H9 (cell line): ENCODE measurements around the gene WDR38. TPM values are rescaled to one million over a fixed set of nuclear protein-coding genes. Genes with fewer than 3 reads are reported as not detected.

Source experiments
- DNase-seq: peaks from one replicate; pipeline ENCODE4 v3.0.0-alpha.2; 2017
- H2AFZ ChIP-seq: one replicate; pipeline ENCODE4 v1.6.1; 2013; ENCODE audit warnings: mild to moderate bottlenecking, low read length, control low read depth, moderate library complexity
- H2AK5ac ChIP-seq: 2 replicates; pipeline ENCODE4 v1.6.1; 2013; ENCODE audit warnings: low read length, control low read depth, mixed read lengths; ENCODE audit not compliant: insufficient read length
- H2BK120ac ChIP-seq: one replicate; pipeline ENCODE4 v1.6.1; 2013; ENCODE audit warnings: low read depth, mild to moderate bottlenecking, low read length, control low read depth, inconsistent platforms; ENCODE audit not compliant: poor library complexity, severe bottlenecking
- H2BK12ac ChIP-seq: 2 replicates; pipeline ENCODE4 v1.6.1; 2013; ENCODE audit warnings: low read length, control low read depth, mixed read lengths, low read depth; ENCODE audit not compliant: insufficient read length
- H2BK15ac ChIP-seq: 2 replicates; pipeline ENCODE4 v1.6.1; 2013; ENCODE audit warnings: low read depth, low read length, control low read depth
- H2BK20ac ChIP-seq: one replicate; pipeline ENCODE4 v1.6.1; 2013; ENCODE audit warnings: low read depth, mild to moderate bottlenecking, low read length, control low read depth, inconsistent platforms; ENCODE audit not compliant: poor library complexity, severe bottlenecking
- H2BK5ac ChIP-seq: 2 replicates; pipeline ENCODE4 v1.6.1; 2013; ENCODE audit warnings: low read length, control low read depth, mixed read lengths; ENCODE audit not compliant: insufficient read length
- H3K14ac ChIP-seq: 2 replicates; pipeline ENCODE4 v1.6.1; 2013; ENCODE audit warnings: low read length, control low read depth; ENCODE audit not compliant: insufficient read depth
- H3K18ac ChIP-seq: 2 replicates; pipeline ENCODE4 v1.6.1; 2013; ENCODE audit warnings: low read depth, mild to moderate bottlenecking, mixed read lengths, low read length, control low read depth; ENCODE audit not compliant: insufficient read length
- H3K23ac ChIP-seq: 2 replicates; pipeline ENCODE4 v1.6.1; 2013; ENCODE audit warnings: low read length, control low read depth, mixed read lengths, low read depth; ENCODE audit not compliant: insufficient read length
- H3K23me2 ChIP-seq: 2 replicates; pipeline ENCODE4 v1.6.1; 2013; ENCODE audit warnings: low read depth, mild to moderate bottlenecking, mixed read lengths, low read length, control low read depth; ENCODE audit not compliant: insufficient read length, poor library complexity, severe bottlenecking
- H3K27ac ChIP-seq: 2 replicates; pipeline ENCODE4 v1.5.1; 2013; ENCODE audit warnings: low read length, control low read depth, mixed read lengths, low read depth; ENCODE audit not compliant: insufficient read length
- H3K27me3 ChIP-seq: 2 replicates; pipeline ENCODE4 v1.6.1; 2013; ENCODE audit warnings: low read length, control low read depth, inconsistent platforms; ENCODE audit not compliant: insufficient read depth
- H3K4ac ChIP-seq: 2 replicates; pipeline ENCODE4 v1.6.1; 2013; ENCODE audit warnings: low read depth, mild to moderate bottlenecking, control low read depth, inconsistent platforms, low read length, moderate library complexity
- H3K4me1 ChIP-seq: 2 replicates; pipeline ENCODE4 v1.6.1; 2013; ENCODE audit warnings: low read length, control low read depth, inconsistent platforms; ENCODE audit not compliant: insufficient read depth
- H3K4me2 ChIP-seq: 2 replicates; pipeline ENCODE4 v1.6.1; 2013; ENCODE audit warnings: low read length, control low read depth, mixed read lengths; ENCODE audit not compliant: insufficient read length, insufficient read depth
- H3K56ac ChIP-seq: 2 replicates; pipeline ENCODE4 v1.6.1; 2013; ENCODE audit warnings: low read depth, mild to moderate bottlenecking, mixed read lengths, low read length, control low read depth; ENCODE audit not compliant: insufficient read length
- H3K79me1 ChIP-seq: 2 replicates; pipeline ENCODE4 v1.6.1; 2013; ENCODE audit warnings: low read depth, mild to moderate bottlenecking, moderate library complexity, low read length, control low read depth, inconsistent platforms; ENCODE audit not compliant: insufficient read depth, poor library complexity, severe bottlenecking
- H3K79me2 ChIP-seq: 2 replicates; pipeline ENCODE4 v1.6.1; 2013; ENCODE audit warnings: low read length, control low read depth, inconsistent platforms; ENCODE audit not compliant: insufficient read depth
- H3K9ac ChIP-seq: 2 replicates; pipeline ENCODE4 v1.6.1; 2013; ENCODE audit warnings: low read length, control low read depth, mixed read lengths; ENCODE audit not compliant: insufficient read length; ENCODE audit errors: extremely low read depth
- H3K9me3 ChIP-seq: one replicate; pipeline ENCODE4 v1.6.1; 2013; ENCODE audit warnings: low read depth, low read length, inconsistent platforms; ENCODE audit not compliant: control insufficient read depth
- H3T11ph ChIP-seq: one replicate; pipeline ENCODE4 v1.6.1; 2013; ENCODE audit warnings: mild to moderate bottlenecking, low read length, control low read depth, inconsistent platforms
- H4K20me1 ChIP-seq: one replicate; pipeline ENCODE4 v1.6.1; 2013; ENCODE audit not compliant: control insufficient read depth, insufficient read length, insufficient read depth
- H4K5ac ChIP-seq: 2 replicates; pipeline ENCODE4 v1.6.1; 2013; ENCODE audit warnings: low read depth, mild to moderate bottlenecking, mixed read lengths, low read length, control low read depth; ENCODE audit not compliant: insufficient read length
- H4K8ac ChIP-seq: replicated peaks from 2 replicates; pipeline ENCODE4 v1.6.1; 2013; ENCODE audit warnings: low read length, control low read depth, mixed read lengths, low read depth; ENCODE audit not compliant: insufficient read length
- H4K91ac ChIP-seq: 2 replicates; pipeline ENCODE4 v1.6.1; 2013; ENCODE audit warnings: low read depth, mild to moderate bottlenecking, moderate library complexity, mixed read lengths, low read length, control low read depth; ENCODE audit not compliant: insufficient read length
- H3K27ac Mint-ChIP-seq, 3 experiments: 2 replicates in 2 of 3; 3 replicates in 1 of 3; pipeline ENCODE4 v1.8.0; 2020 to 2021; ENCODE audit warnings: mixed read lengths in 3 of 3, mild to moderate bottlenecking in 1 of 3, moderate library complexity in 1 of 3
- H3K27me3 Mint-ChIP-seq: 2 replicates; pipeline ENCODE4 v1.8.0; 2021; ENCODE audit warnings: low read depth, mild to moderate bottlenecking, moderate library complexity, mixed read lengths
- H3K36me3 Mint-ChIP-seq, 3 experiments: 2 replicates in 2 of 3; 3 replicates in 1 of 3; pipeline ENCODE4 v1.8.0; 2020 to 2021; ENCODE audit warnings: low read depth in 3 of 3, mixed read lengths in 3 of 3; ENCODE audit not compliant: insufficient read depth in 1 of 3
- H3K4me1 Mint-ChIP-seq, 2 experiments: 2 replicates each; pipeline ENCODE4 v1.8.0; 2020; ENCODE audit warnings: mixed read lengths in 2 of 2
- H3K4me3 Mint-ChIP-seq, 2 experiments: 2 replicates in 1 of 2; 3 replicates in 1 of 2; pipeline ENCODE4 v1.8.0; 2020 to 2021; ENCODE audit warnings: mild to moderate bottlenecking in 2 of 2, mixed read lengths in 2 of 2, moderate library complexity in 1 of 2
- H3K9me3 Mint-ChIP-seq, 2 experiments: 2 replicates in 1 of 2; 3 replicates in 1 of 2; pipeline ENCODE4 v1.8.0; 2020; ENCODE audit warnings: mild to moderate bottlenecking in 2 of 2, mixed read lengths in 2 of 2, moderate library complexity in 1 of 2
- CTCF ChIP-seq: fragments of 200-600 bp; sonication (generic); conservative IDR thresholded peaks from 3 replicates; pipeline ENCODE4 v1.8.0; 2021; ENCODE audit warnings: antibody characterized with exemption, mild to moderate bottlenecking
- WGBS: extraction: QIAGEN DNeasy Blood & Tissue Kit; methylation state at CpG from one replicate; pipeline ENCODE4 v1.1.7; 2013; ENCODE audit warnings: missing lambda C conversion rate, low lambda C conversion rate, mixed read lengths; ENCODE audit not compliant: insufficient read length; ENCODE audit errors: extremely low coverage; 5-methylcytosine and 5-hydroxymethylcytosine counted together
- total RNA-seq: library from RNA; stranded (reverse); gene quantifications from 2 replicates; pipeline ENCODE4 v1.2.1, GENCODE V29; 2021

Gene WDR38
- total RNA-seq, 1 experiment from 2014 or later: not detected

- H3K9me3 ChIP-seq: no peaks in the 10 kb centered on the region
- no peak overlapping the region for H3K18ac ChIP-seq
- Mint-ChIP-seq H3K36me3 (peaks cover 34 to 40% (median 35%) of the 10 kb centered on the region in 3 experiments), H3K4me1 (peaks cover 17 to 27% of the 10 kb centered on the region in 2 experiments), H3K27ac (peak overlapping the region in 2 of 3 experiments; percentile 48 to 84; a peak in 3 of 7 replicates), H3K9me3 (no peaks in the 10 kb centered on the region), H3K4me3 (no peak overlapping the region), H3K27me3 (no peaks in the 10 kb centered on the region; the same call in 1 of the 2 replicates)
- no peak overlapping the region for H2BK5ac ChIP-seq
- no peak overlapping the region for H3K23ac ChIP-seq
- H3K9ac ChIP-seq: no peak overlapping the region
- H4K20me1 ChIP-seq: no peaks in the 10 kb centered on the region
- no peaks in the 10 kb centered on the region for H3K27me3 ChIP-seq
- H3K56ac ChIP-seq: no peak overlapping the region
- TF ChIP-seq CTCF: no peak
- peaks cover 5% of the 10 kb centered on the region for H3K23me2 ChIP-seq
- H3K14ac ChIP-seq: no peak overlapping the region
- no peak overlapping the region for H4K91ac ChIP-seq
- H2BK15ac ChIP-seq: no peak overlapping the region
- H2BK12ac ChIP-seq: no peak overlapping the region
- DNase-seq: no peak
- no peak overlapping the region for H4K8ac ChIP-seq
- H3K4me2 ChIP-seq: no peak overlapping the region
- H3K27ac ChIP-seq: no peak overlapping the region
- no peak overlapping the region for H4K5ac ChIP-seq
- peaks cover 10% of the 10 kb centered on the region; the same call in 1 of the 2 replicates for H3K79me2 ChIP-seq
- H3K4me1 ChIP-seq: peaks cover 7% of the 10 kb centered on the region; the same call in 1 of the 2 replicates
- no CpG with 5 or more reads among the region's 18 CpGs for WGBS
- no peak overlapping the region for H3K4ac ChIP-seq
- H3T11ph ChIP-seq: no peak overlapping the region
- peaks cover 4% of the 10 kb centered on the region for H3K79me1 ChIP-seq
- no peak overlapping the region for H2AK5ac ChIP-seq
- no peak overlapping the region for H2AFZ ChIP-seq
- no peak overlapping the region for H2BK120ac ChIP-seq
- H2BK20ac ChIP-seq: no peak overlapping the region
Observed at GRCh38 chr9:124855566-124855943, 2.3 kb downstream of the WDR38 start.
